Activated naive CD8-positive, alpha-beta T cell (primary cell): ENCODE data around the gene CPA1.

ENCODE experiments used
- H3K27ac Mint-ChIP-seq: one replicate; pipeline ENCODE4 v1.8.0; 2021; ENCODE audit warnings: mixed read lengths
- H3K27me3 Mint-ChIP-seq: one replicate; pipeline ENCODE4 v1.8.0; 2021; ENCODE audit warnings: mixed read lengths
- H3K36me3 Mint-ChIP-seq: one replicate; pipeline ENCODE4 v1.8.0; 2021; ENCODE audit warnings: mixed read lengths
- H3K4me1 Mint-ChIP-seq: one replicate; pipeline ENCODE4 v1.8.0; 2021; ENCODE audit warnings: low read depth, mixed read lengths
- H3K4me3 Mint-ChIP-seq: one replicate; pipeline ENCODE4 v1.8.0; 2021; ENCODE audit warnings: mild to moderate bottlenecking, mixed read lengths
- H3K9me3 Mint-ChIP-seq: one replicate; pipeline ENCODE4 v1.8.0; 2021; ENCODE audit warnings: low read depth, mixed read lengths

Gene CPA1

DNA sequence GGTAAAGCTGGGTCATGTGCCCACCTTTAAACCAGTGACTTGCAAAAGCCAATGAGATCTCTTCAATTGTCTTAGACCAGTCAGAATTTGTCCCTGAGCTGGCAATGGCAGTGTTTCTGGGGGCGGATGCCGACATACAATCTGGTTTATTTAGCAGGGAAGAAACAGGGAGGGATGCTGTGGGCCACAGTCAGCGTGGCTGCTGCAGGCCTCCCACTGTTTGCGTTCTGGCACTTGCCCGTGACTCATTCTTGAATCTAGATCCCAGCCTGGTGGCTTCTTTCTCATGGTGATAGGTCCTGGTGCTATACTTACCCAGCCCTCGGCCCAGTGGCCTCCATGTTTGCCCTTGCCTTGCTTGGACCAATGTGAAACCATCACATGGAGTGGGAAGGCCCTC lies 3.1 kb upstream of the CPA1 start:
- H3K36me3 Mint-ChIP-seq = peaks cover 5% of the 10 kb centered on the region
- no peaks in the 10 kb centered on the region for H3K9me3 Mint-ChIP-seq
- no peak overlapping the region for H3K4me3 Mint-ChIP-seq
- no peaks in the 10 kb centered on the region for H3K4me1 Mint-ChIP-seq
- no peak overlapping the region for H3K27ac Mint-ChIP-seq
- H3K27me3 Mint-ChIP-seq = no peaks in the 10 kb centered on the region

DNA sequence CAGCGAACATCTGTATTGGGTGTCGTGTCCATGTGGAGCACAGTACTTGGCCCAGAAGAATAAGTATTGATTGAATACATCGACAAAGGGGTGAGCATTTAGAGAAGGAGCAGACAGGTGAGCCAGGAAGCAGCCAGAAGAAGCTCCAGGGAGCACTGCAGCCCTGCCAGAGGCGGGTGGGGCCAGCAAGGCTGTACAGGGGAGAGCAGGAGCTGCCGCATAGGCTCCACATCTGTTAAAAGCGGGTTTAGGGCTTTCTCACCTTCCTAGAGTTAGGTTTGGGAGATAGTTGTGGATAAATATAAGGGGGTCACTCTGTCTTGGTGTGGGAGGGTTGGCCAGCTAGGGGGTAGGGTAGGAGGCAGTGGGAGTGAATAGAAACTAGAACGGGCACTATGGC lies 1.3 kb upstream of the CPA1 start:
- H3K27me3 Mint-ChIP-seq = no peaks in the 10 kb centered on the region
- no peak overlapping the region for H3K27ac Mint-ChIP-seq
- no peak overlapping the region for H3K4me3 Mint-ChIP-seq
- H3K9me3 Mint-ChIP-seq = no peaks in the 10 kb centered on the region
- peaks cover 5% of the 10 kb centered on the region for H3K36me3 Mint-ChIP-seq
- no peaks in the 10 kb centered on the region for H3K4me1 Mint-ChIP-seq

DNA sequence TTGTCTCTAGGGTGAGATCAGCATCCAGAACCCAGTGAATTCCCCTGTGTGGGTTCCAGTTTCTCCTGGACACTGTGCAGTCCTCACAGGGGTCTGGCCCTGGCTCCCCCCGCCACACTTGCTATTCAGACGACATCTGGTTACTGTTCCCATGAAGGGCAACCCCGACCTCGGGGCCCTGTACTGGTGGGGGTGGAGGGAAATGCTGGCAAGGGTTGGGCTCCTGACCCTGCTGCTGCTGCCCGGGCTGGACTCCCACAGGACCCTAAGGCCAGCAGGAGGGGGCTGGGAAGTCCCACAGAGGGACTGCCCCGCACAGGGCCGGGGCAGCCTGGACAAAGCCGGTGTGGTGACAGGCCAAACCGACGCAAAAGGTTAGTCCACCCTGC lies 768 bp upstream of the CPA1 start:
- H3K9me3 Mint-ChIP-seq = no peaks in the 10 kb centered on the region
- no peak overlapping the region for H3K27ac Mint-ChIP-seq
- peaks cover 5% of the 10 kb centered on the region for H3K36me3 Mint-ChIP-seq
- no peaks in the 10 kb centered on the region for H3K4me1 Mint-ChIP-seq
- H3K27me3 Mint-ChIP-seq = no peaks in the 10 kb centered on the region
- no peak overlapping the region for H3K4me3 Mint-ChIP-seq

DNA sequence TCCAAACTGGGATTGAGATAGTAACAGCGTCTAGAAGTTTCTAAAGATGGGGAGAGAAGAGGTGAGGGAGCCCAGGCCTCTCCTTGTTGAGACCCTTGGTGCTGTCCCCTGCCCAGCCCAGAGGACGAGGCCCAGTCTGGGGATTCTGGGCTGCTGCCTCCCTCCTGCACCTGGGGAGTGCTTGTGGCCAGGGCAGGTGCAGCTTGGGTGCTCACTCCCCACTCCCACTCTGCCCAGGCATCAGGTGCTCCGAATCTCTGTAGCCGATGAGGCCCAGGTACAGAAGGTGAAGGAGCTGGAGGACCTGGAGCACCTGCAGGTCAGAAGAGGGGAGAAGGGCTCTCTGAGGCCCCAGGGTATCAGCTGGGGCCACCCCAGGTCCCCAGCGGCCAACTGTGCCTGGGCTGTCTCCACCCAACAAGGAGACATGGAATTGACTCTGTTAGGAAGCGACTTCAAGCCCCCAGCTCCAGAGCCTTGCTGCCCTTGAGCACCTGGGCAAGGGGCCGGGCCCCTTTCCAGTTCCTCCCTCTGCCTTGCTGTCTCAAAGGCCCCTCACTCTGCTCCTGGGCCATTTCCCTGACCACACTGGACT lies 664 bp downstream of the CPA1 start:
- H3K4me3 Mint-ChIP-seq = no peak overlapping the region
- H3K27ac Mint-ChIP-seq = no peak overlapping the region
- peaks cover 5% of the 10 kb centered on the region for H3K36me3 Mint-ChIP-seq
- no peaks in the 10 kb centered on the region for H3K4me1 Mint-ChIP-seq
- H3K27me3 Mint-ChIP-seq = no peaks in the 10 kb centered on the region
- H3K9me3 Mint-ChIP-seq = no peaks in the 10 kb centered on the region

DNA sequence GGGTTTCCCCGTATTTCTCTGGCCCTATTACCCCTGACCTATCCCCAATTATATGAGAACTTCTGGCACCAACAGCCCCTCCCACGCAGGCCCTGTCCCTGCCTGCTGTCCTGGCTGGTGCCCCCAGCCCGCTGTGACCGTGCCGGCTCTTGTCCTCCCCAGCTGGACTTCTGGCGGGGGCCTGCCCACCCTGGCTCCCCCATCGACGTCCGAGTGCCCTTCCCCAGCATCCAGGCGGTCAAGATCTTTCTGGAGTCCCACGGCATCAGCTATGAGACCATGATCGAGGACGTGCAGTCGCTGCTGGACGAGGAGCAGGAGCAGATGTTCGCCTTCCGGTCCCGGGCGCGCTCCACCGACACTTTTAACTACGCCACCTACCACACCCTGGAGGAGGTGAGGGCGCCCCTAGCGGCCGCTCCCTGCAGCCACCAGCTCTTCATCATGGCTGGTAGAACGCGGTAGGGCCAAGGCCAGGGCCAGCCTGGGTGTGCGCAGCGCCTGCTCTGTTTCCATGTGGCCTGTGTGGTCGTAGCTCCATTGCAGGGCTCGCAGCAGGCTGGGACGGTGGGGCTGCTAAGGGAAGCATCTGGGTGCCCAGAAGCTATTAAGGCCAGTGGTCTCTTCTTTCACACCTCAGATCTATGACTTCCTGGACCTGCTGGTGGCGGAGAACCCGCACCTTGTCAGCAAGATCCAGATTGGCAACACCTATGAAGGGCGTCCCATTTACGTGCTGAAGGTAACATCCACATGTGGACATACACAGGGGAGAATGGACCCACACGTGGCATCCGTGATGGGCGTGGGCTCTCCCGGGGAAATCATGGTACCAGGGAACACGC lies 1.4 kb downstream of the CPA1 start:
- Mint-ChIP-seq H3K27me3 (no peaks in the 10 kb centered on the region), H3K4me1 (no peaks in the 10 kb centered on the region), H3K9me3 (no peaks in the 10 kb centered on the region), H3K4me3 (no peak overlapping the region), H3K36me3 (peaks cover 3% of the 10 kb centered on the region), H3K27ac (no peak overlapping the region)

DNA sequence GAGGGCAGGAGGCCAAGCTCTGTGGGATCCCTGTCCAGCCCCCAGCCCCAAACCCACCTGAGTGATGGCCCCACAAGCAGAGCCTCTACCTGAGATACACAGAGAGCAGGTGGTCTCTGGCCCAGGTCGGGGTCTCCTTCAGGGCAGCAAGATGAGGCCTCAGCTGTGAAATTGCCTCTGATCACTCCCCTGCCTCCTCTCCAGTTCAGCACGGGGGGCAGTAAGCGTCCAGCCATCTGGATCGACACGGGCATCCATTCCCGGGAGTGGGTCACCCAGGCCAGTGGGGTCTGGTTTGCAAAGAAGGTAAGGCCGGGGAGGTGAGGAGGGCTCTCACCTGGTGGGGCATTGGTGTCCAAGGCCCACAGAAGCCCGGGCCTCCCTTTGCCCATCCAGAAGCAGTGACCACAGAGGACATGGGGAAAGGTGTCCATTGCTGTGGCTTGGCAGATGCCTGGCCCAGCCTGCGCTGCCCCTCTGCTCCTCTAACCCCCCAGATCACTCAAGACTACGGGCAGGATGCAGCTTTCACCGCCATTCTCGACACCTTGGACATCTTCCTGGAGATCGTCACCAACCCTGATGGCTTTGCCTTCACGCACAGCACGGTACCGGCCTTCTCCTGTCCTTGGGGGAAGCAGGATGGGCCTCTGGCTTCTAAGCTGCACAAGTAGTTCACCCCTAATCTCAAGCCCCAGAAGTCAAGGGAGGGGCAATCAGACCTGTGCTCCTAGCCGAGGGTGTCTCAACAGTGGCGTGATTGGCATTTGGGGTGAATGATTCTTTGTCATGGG lies 3.1 kb downstream of the CPA1 start:
- Mint-ChIP-seq H3K27me3 (no peaks in the 10 kb centered on the region), H3K4me3 (no peak overlapping the region), H3K9me3 (no peaks in the 10 kb centered on the region), H3K4me1 (no peaks in the 10 kb centered on the region), H3K36me3 (peaks cover 2% of the 10 kb centered on the region), H3K27ac (no peak overlapping the region)

- peaks cover 2% of the 10 kb centered on the region for H3K36me3 Mint-ChIP-seq
- H3K27me3 Mint-ChIP-seq = no peaks in the 10 kb centered on the region
- H3K27ac Mint-ChIP-seq = no peak overlapping the region
- H3K4me3 Mint-ChIP-seq = no peak overlapping the region
- H3K9me3 Mint-ChIP-seq = no peaks in the 10 kb centered on the region
- no peaks in the 10 kb centered on the region for H3K4me1 Mint-ChIP-seq
These were observed 4.1 kb downstream of the CPA1 start for GRCh38 chr7:130384371-130384801.

DNA sequence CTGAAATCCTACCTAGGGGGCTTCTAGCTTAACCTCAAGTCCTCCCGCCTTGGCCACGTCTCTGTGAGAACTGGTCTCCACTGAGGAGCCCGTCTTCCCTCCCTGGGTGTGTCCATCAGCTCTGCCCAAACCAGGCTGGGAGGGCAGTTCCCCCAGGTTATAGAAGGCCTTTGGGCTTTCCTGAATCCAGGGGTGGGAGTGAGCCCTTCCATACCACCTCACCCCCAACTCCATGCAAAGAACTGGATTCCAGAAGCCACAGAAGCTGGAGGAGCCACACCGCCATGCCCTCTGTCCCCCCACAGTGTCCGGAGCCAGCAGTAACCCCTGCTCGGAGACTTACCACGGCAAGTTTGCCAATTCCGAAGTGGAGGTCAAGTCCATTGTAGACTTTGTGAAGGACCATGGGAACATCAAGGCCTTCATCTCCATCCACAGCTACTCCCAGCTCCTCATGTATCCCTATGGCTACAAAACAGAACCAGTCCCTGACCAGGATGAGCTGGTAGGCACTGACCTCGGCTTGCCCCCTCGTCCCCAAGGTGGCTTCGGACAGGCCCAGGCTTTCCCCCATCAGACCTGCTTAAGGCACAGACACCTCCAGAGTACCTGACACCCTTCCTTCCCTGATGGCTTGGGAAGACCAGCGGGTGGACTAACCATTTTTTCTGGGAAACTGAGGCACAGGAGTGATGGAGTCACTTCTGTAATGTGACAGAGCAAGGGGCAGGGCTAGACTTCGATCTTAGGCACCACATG lies 4.7 kb downstream of the CPA1 start:
- H3K27me3 Mint-ChIP-seq = no peaks in the 10 kb centered on the region
- no peak overlapping the region for H3K4me3 Mint-ChIP-seq
- H3K27ac Mint-ChIP-seq = no peak overlapping the region
- H3K36me3 Mint-ChIP-seq = peaks cover 2% of the 10 kb centered on the region
- no peaks in the 10 kb centered on the region for H3K4me1 Mint-ChIP-seq
- H3K9me3 Mint-ChIP-seq = no peaks in the 10 kb centered on the region

- Mint-ChIP-seq H3K27me3 (no peaks in the 10 kb centered on the region), H3K9me3 (no peaks in the 10 kb centered on the region)
These were observed 5.3 kb downstream of the CPA1 start for GRCh38 chr7:130385600-130386066.

GRCh38 chr7:130386876-130387275 lies 6.6 kb downstream of the CPA1 start:
- no peaks in the 10 kb centered on the region for H3K27me3 Mint-ChIP-seq
- no peak overlapping the region for H3K27ac Mint-ChIP-seq
- H3K36me3 Mint-ChIP-seq = peaks cover 2% of the 10 kb centered on the region
- H3K4me1 Mint-ChIP-seq = peaks cover under 1% of the 10 kb centered on the region
- no peak overlapping the region for H3K4me3 Mint-ChIP-seq
- no peaks in the 10 kb centered on the region for H3K9me3 Mint-ChIP-seq

More at GRCh38 chr7:130385600-130386066, 5.3 kb downstream of the CPA1 start:
- Mint-ChIP-seq H3K4me1 (no peaks in the 10 kb centered on the region), H3K36me3 (peaks cover 2% of the 10 kb centered on the region), H3K27ac (no peak overlapping the region), H3K4me3 (no peak overlapping the region)

DNA sequence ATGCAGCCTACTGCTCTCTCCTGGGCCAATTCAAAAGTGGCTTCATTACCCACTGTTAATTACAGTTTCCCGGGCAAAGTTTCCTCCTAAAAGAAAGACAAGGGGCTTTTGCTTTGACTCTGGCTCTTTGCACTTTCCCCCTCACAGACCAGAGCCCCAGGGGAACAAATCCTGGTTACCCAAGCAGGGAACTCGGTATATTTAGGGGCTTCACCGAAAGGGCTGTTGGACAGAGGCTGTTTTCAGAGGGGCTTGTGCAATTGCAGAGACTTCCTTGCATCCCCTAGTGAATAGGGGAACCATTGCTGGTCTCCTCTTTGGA lies 7.0 kb downstream of the CPA1 start:
- Mint-ChIP-seq H3K9me3 (no peaks in the 10 kb centered on the region), H3K27ac (no peak overlapping the region), H3K27me3 (no peaks in the 10 kb centered on the region), H3K4me1 (peaks cover 2% of the 10 kb centered on the region), H3K36me3 (peaks cover 2% of the 10 kb centered on the region), H3K4me3 (no peak overlapping the region)

GRCh38 chr7:130387628-130388403 lies 7.5 kb downstream of the CPA1 start:
- Mint-ChIP-seq H3K36me3 (peaks cover 2% of the 10 kb centered on the region), H3K27ac (no peak overlapping the region), H3K4me1 (peaks cover 5% of the 10 kb centered on the region), H3K4me3 (no peak overlapping the region), H3K9me3 (no peaks in the 10 kb centered on the region), H3K27me3 (no peaks in the 10 kb centered on the region)

GRCh38 chr7:130388671-130389070 lies 8.4 kb downstream of the CPA1 start:
- Mint-ChIP-seq H3K36me3 (peaks cover 2% of the 10 kb centered on the region), H3K27me3 (no peaks in the 10 kb centered on the region), H3K9me3 (no peaks in the 10 kb centered on the region), H3K4me1 (peaks cover 14% of the 10 kb centered on the region), H3K4me3 (no peak overlapping the region), H3K27ac (no peak overlapping the region)

- H3K4me3 Mint-ChIP-seq = no peak overlapping the region
- peaks cover 32% of the 10 kb centered on the region for H3K4me1 Mint-ChIP-seq
These were observed 10.2 kb downstream of the CPA1 start for GRCh38 chr7:130390486-130390885.

More at GRCh38 chr7:130390486-130390885, 10.2 kb downstream of the CPA1 start:
- no peaks in the 10 kb centered on the region for H3K9me3 Mint-ChIP-seq
- no peaks in the 10 kb centered on the region for H3K27me3 Mint-ChIP-seq
- H3K27ac Mint-ChIP-seq = no peak overlapping the region
- H3K36me3 Mint-ChIP-seq = peaks cover 2% of the 10 kb centered on the region
